RPMI7951 (cell line): ENCODE data around the gene HNRNPA0. TPM values are rescaled to one million over a fixed set of nuclear protein-coding genes. Genes with fewer than 3 reads are reported as not detected.

ENCODE experiments used
- total RNA-seq: library from RNA; depleted of rRNA; stranded (reverse); fragments of >200 nt; shearing (Covaris generic); gene quantifications from 2 replicates; pipeline ENCODE4 v1.2.3, GENCODE V29; 2014; rRNA removed

Gene HNRNPA0
- total RNA-seq, 1 experiment from 2014 or later = 6.0 TPM

Other genes starting within 250 kb of the HNRNPA0 start
- gene KLHL3, start 18.3 kb downstream of the HNRNPA0 start, total RNA-seq = 0.72 and 2.2 TPM in 2 replicates
- gene MYOT, start 113.5 kb upstream of the HNRNPA0 start, total RNA-seq = not detected in 2 replicates
- not detected in 2 replicates for gene PKD2L2, start 135.1 kb upstream of the HNRNPA0 start, total RNA-seq